ENCODE results near the gene IFT122.
A peak's percentile ranks its signal among the peaks of the same experiment; 100 is the strongest.
"Not testable (repeated sequence)": the region's sequence is repeated elsewhere in the genome, so short reads cannot be mapped to it uniquely, and the experiment has no call there.

Gene IFT122

GRCh38 chr3:129490273-129490675 is 50.2 kb downstream of the IFT122 start:
- H3K4me3 ChIP-seq (ENCODE audit: low read length), result no peak overlapping the region
- TF ChIP-seq, protein P1, sequence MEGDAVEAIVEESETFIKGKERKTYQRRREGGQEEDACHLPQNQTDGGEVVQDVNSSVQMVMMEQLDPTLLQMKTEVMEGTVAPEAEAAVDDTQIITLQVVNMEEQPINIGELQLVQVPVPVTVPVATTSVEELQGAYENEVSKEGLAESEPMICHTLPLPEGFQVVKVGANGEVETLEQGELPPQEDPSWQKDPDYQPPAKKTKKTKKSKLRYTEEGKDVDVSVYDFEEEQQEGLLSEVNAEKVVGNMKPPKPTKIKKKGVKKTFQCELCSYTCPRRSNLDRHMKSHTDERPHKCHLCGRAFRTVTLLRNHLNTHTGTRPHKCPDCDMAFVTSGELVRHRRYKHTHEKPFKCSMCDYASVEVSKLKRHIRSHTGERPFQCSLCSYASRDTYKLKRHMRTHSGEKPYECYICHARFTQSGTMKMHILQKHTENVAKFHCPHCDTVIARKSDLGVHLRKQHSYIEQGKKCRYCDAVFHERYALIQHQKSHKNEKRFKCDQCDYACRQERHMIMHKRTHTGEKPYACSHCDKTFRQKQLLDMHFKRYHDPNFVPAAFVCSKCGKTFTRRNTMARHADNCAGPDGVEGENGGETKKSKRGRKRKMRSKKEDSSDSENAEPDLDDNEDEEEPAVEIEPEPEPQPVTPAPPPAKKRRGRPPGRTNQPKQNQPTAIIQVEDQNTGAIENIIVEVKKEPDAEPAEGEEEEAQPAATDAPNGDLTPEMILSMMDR (conservative IDR thresholded peaks at IDR 0.05; ENCODE audit: low read depth, low read length), result peak; percentile 94
- peak; percentile 95 for DNase-seq (ENCODE audit: low read depth)

DNA sequence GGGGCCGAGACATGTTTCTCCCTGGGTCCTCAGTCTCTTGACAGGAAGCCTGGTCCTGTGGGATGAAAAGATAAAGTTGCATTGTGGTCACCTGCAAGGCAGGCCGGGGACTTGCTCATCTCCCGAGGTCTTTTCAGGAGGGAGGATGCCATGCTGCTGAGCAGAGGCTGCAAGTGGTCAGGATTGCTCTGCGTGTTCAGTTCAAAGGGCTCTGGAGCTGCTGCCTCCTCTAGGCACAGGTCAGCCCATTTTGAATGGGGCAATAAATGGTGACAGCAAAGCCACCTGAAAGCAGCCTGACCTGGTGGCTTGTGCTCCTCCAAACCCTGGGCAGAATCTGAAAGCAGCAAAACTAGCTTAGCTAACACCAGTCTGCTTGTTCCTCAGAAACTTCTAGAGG is 51.1 kb downstream of the IFT122 start:
- H3K4me3 ChIP-seq (ENCODE audit: low read length); DNase-seq (ENCODE audit: low read depth): not testable (repeated sequence)

DNA sequence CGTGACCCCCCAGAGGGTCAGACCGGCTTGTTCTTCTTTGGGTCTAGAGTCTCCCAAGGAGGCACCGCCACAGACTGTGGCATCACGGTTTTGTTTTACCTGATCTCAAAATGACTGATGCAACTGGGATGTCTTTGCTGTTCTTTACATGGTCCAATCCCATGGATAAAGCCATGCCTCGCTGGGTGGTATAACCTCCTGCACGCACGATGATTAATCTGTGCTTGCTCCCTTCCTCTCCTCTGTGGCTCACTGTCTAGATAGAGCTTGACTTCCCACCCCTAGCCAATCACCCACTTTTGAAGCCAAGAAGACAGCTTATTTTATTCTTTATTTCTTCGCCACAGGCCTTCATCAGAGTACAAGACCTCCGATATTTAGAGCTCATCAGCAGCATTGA is 51.8 kb downstream of the IFT122 start:
- TF ChIP-seq, protein P1 (conservative IDR thresholded peaks at IDR 0.05; ENCODE audit: low read depth, low read length), result no peak
- DNase-seq (ENCODE audit: low read depth), result no peak

GRCh38 chr3:129492691-129493090 is 52.7 kb downstream of the IFT122 start:
- TF ChIP-seq, protein P1 (conservative IDR thresholded peaks at IDR 0.05; ENCODE audit: low read depth, low read length), result no peak
- DNase-seq (ENCODE audit: low read depth), result no peak
- no peak overlapping the region for H3K4me3 ChIP-seq (ENCODE audit: low read length)

More for the DNA sequence above, 51.8 kb downstream of the IFT122 start:
- no peak overlapping the region for H3K4me3 ChIP-seq (ENCODE audit: low read length)

GRCh38 chr3:129493206-129493605 is 53.2 kb downstream of the IFT122 start:
- TF ChIP-seq, protein P1 (conservative IDR thresholded peaks at IDR 0.05; ENCODE audit: low read depth, low read length), result no peak
- H3K4me3 ChIP-seq (ENCODE audit: low read length), result no peak overlapping the region
- no peak for DNase-seq (ENCODE audit: low read depth)

- not testable (repeated sequence) for DNase-seq (ENCODE audit: low read depth); H3K4me3 ChIP-seq (ENCODE audit: low read length)
Observed at GRCh38 chr3:129494499-129494898, 54.5 kb downstream of the IFT122 start.

- not testable (repeated sequence) for DNase-seq (ENCODE audit: low read depth); H3K4me3 ChIP-seq (ENCODE audit: low read length)
Observed at GRCh38 chr3:129495006-129495639, 55.1 kb downstream of the IFT122 start.

DNA sequence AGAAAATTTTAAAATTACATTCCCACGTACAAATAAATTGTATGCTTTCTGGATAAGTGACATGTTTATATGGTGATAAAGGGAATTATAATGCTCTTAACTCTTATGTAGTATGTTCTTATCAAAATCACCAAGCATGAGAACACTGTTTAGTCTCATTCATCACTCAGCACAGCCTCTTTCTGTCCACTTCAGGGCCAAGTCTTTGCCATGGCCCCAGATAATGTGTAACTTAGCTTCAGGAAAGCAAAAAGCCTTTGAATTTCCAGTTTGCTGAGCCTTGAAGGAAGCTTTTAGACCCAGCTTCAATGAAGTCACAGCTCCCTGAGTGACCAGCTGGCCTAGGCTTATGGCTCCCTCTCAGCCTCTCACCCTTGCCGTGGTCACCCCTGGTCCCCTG is 57.9 kb downstream of the IFT122 start:
- H3K4me3 ChIP-seq (ENCODE audit: low read length); DNase-seq (ENCODE audit: low read depth): not testable (repeated sequence)

DNA sequence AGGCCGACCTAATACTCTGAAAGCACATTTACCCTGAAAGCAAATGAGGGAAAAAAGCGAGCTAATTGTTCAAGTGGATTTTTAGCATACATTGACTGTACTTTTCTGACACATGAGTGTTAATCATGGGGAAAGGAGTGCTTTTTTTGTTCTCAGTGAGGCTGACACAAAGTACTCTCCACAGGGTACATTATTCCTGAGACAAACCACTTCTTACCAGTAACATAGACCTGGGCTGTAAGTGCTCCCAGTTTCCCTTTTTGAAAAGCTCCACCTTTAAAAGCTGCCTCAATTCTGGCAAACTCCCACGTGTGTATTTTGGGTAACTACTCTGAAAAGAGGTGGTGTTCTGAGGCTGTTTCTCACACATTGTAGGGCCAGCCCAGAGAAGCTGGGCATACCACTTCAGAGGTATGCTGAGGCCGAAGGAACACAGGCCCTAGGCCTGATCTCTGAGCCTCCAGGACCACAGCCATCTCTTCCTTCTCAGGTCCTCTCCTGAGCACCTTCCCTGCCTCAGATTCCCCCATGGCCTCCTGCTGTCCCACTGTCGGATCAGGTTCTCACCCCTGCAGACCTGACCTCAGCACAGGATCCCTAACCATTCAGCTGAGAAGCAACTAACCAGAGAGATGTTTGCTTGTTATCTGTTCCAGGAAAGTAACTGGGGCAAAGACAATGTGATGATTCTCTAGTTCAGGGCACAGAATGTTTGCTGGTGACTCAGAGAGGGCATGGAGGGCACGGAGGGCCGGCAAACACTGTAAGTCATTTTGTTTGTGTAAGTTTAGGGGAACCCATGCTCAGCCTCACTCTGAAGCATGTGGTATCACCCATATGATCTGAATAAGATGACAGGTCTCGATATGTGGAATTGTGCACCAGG is 58.8 kb downstream of the IFT122 start:
- DNase-seq (ENCODE audit: low read depth); H3K4me3 ChIP-seq (ENCODE audit: low read length): not testable (repeated sequence)

DNA sequence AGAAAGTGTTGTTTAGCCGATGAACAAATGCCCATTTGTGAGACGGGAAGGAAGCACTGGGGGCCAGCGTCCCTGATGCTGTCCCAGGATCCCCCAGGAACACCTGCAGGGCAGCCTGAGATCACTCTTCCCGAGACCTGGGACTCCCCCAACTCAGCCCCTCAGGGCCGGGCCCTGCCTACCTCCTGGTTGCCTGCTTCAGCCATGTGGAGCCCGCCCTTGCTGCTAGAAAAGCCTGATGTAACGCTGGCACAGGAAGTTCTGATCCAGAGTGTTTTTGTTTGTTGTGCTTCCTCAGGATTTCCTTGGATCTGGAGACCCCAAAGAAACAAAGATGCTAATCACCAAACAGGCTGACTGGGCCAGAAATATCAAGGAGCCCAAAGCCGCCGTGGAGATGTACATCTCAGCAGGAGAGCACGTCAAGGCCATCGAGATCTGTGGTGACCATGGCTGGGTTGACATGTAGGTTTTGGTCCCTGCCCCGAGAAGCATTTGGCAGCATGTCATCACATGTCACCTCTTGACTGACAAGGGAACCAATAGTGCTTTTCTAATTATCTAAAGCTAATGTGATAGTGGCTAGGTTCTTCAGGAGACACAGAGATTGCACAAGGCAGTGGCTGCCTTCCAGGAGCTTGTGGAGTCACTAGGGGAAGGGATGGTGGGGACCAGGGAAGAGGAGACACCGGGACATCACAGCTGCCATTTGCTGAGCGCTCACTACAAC is 59.7 kb downstream of the IFT122 start:
- DNase-seq (ENCODE audit: low read depth); H3K4me3 ChIP-seq (ENCODE audit: low read length): not testable (repeated sequence)

Data from retinal pigment epithelial cell (primary cell).